ENCODE results near the gene SEMA3A. TPM values are rescaled to one million over a fixed set of nuclear protein-coding genes. Genes with fewer than 3 reads are reported as not detected.
"Not testable (repeated sequence)": the region's sequence is repeated elsewhere in the genome, so short reads cannot be mapped to it uniquely, and the experiment has no call there.

SEMA3A gene
- total RNA-seq, 1 donor from 2014 or later, result 6.2 TPM

DNA sequence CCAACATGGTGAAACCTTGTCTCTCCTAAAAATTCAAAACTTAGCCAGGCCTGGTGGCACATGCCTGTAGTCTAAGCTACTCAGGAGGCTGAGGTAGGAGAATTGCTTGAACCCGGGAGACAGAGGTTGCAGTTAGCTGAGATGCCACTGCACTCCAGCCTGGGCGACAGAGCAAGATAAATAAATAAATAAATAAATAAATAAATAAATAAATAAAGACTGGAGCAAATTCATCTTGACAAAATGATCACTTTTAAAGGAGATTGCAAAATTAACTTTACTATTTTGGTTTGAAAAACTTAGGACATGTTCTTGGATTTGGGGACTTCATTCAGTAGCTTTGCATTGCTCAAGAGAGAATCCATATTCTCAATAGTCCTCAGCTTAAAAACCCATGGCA is 137.0 kb downstream of the SEMA3A start:
- H3K27me3 ChIP-seq (ENCODE audit: control insufficient read depth, insufficient read depth, low read length), result no peaks in the 10 kb centered on the region
- no peaks in the 10 kb centered on the region for H3K36me3 ChIP-seq (ENCODE audit: control insufficient read depth, insufficient read depth, low read length)
- TF ChIP-seq, protein P1, sequence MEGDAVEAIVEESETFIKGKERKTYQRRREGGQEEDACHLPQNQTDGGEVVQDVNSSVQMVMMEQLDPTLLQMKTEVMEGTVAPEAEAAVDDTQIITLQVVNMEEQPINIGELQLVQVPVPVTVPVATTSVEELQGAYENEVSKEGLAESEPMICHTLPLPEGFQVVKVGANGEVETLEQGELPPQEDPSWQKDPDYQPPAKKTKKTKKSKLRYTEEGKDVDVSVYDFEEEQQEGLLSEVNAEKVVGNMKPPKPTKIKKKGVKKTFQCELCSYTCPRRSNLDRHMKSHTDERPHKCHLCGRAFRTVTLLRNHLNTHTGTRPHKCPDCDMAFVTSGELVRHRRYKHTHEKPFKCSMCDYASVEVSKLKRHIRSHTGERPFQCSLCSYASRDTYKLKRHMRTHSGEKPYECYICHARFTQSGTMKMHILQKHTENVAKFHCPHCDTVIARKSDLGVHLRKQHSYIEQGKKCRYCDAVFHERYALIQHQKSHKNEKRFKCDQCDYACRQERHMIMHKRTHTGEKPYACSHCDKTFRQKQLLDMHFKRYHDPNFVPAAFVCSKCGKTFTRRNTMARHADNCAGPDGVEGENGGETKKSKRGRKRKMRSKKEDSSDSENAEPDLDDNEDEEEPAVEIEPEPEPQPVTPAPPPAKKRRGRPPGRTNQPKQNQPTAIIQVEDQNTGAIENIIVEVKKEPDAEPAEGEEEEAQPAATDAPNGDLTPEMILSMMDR (IDR thresholded peaks at IDR 0.05; ENCODE audit: insufficient read depth, low read length, poor library complexity, severe bottlenecking), result no peak
- no peak overlapping the region for H3K4me3 ChIP-seq (ENCODE audit: low read depth, low read length)
- no peak for DNase-seq (ENCODE audit: low read depth)

DNA sequence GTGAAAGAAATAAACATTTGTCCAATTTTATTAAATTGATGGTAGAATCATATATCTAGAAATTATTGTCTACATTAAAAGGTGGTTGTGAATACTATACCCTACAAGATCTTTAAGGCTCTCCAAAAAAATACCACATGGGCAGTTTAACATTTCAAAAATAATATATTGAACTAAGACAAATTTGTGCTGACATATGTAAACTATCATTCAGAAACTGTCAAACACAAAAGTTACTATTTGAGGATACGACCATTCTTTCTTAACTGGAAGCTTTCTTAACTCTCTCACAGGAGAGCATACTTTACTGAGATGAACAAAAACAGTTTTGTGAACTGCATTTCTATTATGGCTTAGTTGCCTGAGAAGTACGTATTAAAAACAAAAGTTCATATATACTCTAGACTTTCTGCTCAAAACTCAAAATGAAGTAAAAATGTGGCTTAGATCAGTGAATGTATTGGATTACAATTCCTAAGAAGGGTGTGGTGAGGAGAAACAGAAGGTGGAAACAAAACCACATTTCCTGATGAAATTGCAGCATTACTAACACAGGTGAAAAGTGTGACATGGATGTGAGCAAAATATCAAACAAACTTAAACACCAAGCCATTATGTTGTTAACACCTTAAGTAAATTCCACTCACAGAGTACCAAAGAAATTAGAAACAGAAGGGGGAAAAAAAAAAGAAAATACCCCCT is 138.5 kb downstream of the SEMA3A start:
- H3K36me3 ChIP-seq (ENCODE audit: control insufficient read depth, insufficient read depth, low read length), result no peaks in the 10 kb centered on the region
- H3K27me3 ChIP-seq (ENCODE audit: control insufficient read depth, insufficient read depth, low read length), result no peaks in the 10 kb centered on the region
- no peak for DNase-seq (ENCODE audit: low read depth)
- H3K4me3 ChIP-seq (ENCODE audit: low read depth, low read length), result no peak overlapping the region
- TF ChIP-seq, protein P1 (IDR thresholded peaks at IDR 0.05; ENCODE audit: insufficient read depth, low read length, poor library complexity, severe bottlenecking), result no peak

DNA sequence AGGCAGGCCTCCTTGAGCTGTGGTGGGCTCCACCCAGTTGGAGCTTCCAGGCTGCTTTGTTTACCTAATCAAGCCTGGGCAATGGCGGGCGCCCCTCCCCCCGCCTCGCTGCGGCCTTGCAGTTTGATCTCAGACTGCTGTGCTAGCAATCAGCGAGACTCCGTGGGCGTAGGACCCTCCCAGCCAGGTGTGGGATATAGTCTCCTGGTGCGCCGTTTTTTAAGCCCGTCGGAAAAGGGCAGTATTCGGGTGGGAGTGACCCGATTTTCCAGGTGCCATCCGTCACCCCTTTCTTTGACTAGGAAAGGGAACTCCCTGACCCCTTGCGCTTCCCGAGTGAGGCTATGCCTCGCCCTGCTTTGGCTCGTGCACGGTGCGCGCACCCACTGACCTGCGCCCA is 139.4 kb downstream of the SEMA3A start:
- H3K36me3 ChIP-seq (ENCODE audit: control insufficient read depth, insufficient read depth, low read length); DNase-seq (ENCODE audit: low read depth); H3K4me3 ChIP-seq (ENCODE audit: low read depth, low read length); H3K27me3 ChIP-seq (ENCODE audit: control insufficient read depth, insufficient read depth, low read length): not testable (repeated sequence)

DNA sequence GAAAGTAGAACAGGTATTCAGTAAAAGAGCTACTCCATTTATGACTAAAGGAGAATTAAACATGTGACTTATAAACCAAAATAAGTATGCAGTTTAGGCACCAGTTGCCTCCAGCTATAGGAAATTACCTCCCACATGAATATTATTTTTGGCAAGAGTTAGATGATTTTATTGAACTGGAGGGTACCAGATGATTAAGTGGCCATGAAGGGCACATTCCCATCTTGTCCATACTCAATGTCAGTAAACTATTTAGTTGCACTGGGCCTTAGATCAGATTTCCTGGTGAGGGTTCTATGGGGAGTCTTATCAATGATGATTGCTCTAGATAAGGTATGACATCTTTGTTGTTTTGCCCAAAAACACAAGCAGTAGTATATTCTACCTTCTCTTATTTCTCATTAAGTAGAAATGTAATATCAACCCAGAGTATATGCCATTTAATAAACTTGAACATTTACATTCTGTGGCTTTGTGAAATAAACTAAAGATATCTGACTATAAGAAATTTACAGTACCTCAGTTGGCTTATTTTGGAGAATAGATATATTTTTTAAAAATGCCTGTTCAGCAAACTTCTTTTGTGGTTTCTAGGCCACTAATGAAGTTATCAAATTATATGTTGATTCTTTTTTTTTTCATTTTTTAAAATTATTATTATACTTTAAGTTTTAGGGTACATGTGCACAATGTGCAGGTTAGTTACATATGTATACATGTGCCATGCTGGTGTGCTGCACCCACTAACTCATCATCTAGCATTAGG is 145.3 kb downstream of the SEMA3A start:
- TF ChIP-seq, protein P1 (IDR thresholded peaks at IDR 0.05; ENCODE audit: insufficient read depth, low read length, poor library complexity, severe bottlenecking), result no peak
- Histone ChIP-seq H3K36me3 (ENCODE audit: control insufficient read depth, insufficient read depth, low read length) (no peaks in the 10 kb centered on the region), H3K4me3 (ENCODE audit: low read depth, low read length) (no peak overlapping the region), H3K27me3 (ENCODE audit: control insufficient read depth, insufficient read depth, low read length) (no peaks in the 10 kb centered on the region)
- DNase-seq (ENCODE audit: low read depth), result no peak

DNA sequence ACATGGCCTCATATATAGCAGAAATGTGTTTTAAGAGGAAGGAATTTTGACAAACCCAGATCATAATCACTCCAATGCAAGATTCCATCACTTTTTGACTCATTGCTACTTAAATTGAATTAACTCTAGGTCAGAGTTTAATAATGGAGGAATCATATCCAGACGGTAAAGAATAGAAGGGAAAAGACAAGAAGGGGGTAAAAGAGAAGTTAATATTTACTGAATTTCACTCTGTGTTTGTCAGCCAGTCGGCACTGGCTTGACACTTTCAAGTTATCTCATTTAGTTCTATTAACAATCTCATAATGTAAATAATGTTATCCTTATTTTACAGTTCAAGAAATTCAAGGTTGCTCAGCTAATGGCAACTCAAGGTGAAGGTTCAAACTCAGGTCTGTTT is 147.5 kb downstream of the SEMA3A start:
- TF ChIP-seq, protein P1 (IDR thresholded peaks at IDR 0.05; ENCODE audit: insufficient read depth, low read length, poor library complexity, severe bottlenecking), result no peak
- no peak overlapping the region for H3K4me3 ChIP-seq (ENCODE audit: low read depth, low read length)

DNA sequence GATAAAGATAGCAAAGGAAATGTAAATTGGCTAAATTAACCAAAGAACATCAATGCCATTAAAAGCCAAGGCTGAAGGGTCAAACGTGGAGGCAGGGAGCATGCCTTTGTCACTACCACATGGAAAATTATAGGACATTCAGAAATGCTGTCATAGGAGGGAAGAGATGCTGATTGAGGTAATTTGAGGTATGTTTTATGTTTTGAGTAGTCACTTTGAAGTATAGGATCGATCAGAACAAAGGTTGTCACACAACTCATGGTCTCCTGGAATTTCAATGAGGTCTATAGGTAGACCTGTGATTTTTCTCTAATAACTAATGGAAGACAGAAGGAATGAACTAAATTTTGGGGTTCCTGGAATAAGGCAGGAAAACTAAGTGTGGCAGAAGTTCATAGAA is 149.8 kb downstream of the SEMA3A start:
- H3K36me3 ChIP-seq (ENCODE audit: control insufficient read depth, insufficient read depth, low read length), result no peaks in the 10 kb centered on the region
- H3K4me3 ChIP-seq (ENCODE audit: low read depth, low read length), result no peak overlapping the region
- TF ChIP-seq, protein P1 (IDR thresholded peaks at IDR 0.05; ENCODE audit: insufficient read depth, low read length, poor library complexity, severe bottlenecking), result no peak
- DNase-seq (ENCODE audit: low read depth), result no peak
- no peaks in the 10 kb centered on the region for H3K27me3 ChIP-seq (ENCODE audit: control insufficient read depth, insufficient read depth, low read length)

More for the DNA sequence above, 147.5 kb downstream of the SEMA3A start:
- no peaks in the 10 kb centered on the region for H3K36me3 ChIP-seq (ENCODE audit: control insufficient read depth, insufficient read depth, low read length)
- DNase-seq (ENCODE audit: low read depth), result no peak
- no peaks in the 10 kb centered on the region for H3K27me3 ChIP-seq (ENCODE audit: control insufficient read depth, insufficient read depth, low read length)
